Measurements from ENCODE around the gene CDR2.

CDR2 gene

GRCh38 chr16:22417019-22417418 is 42.6 kb upstream of the CDR2 start:
- in situ Hi-C loops (cut with MboI; ENCODE audit: low sequenced_read_pairs, unreplicated experiment): no loop called here
- TF ChIP-seq CTCF (IDR thresholded peaks at IDR 0.05; ENCODE audit: borderline replicate concordance, control extremely low read depth, extremely low read depth, insufficient read depth, missing control alignments): no peak
- no peak for DNase-seq (ENCODE audit: low spot score)

GRCh38 chr16:22413819-22414218 is 39.4 kb upstream of the CDR2 start:
- DNase-seq (ENCODE audit: low spot score): no peak
- no peak for TF ChIP-seq CTCF (IDR thresholded peaks at IDR 0.05; ENCODE audit: borderline replicate concordance, control extremely low read depth, extremely low read depth, insufficient read depth, missing control alignments)
- in situ Hi-C loops (cut with MboI; ENCODE audit: low sequenced_read_pairs, unreplicated experiment): no loop called here

- TF ChIP-seq CTCF (IDR thresholded peaks at IDR 0.05; ENCODE audit: borderline replicate concordance, control extremely low read depth, extremely low read depth, insufficient read depth, missing control alignments): no peak
- DNase-seq (ENCODE audit: low spot score): no peak
- in situ Hi-C loops (cut with MboI; ENCODE audit: low sequenced_read_pairs, unreplicated experiment): no loop called here
These were observed 33.1 kb upstream of the CDR2 start for GRCh38 chr16:22407486-22407885.

- in situ Hi-C loops (cut with MboI; ENCODE audit: low sequenced_read_pairs, unreplicated experiment): no loop called here
- TF ChIP-seq CTCF (IDR thresholded peaks at IDR 0.05; ENCODE audit: borderline replicate concordance, control extremely low read depth, extremely low read depth, insufficient read depth, missing control alignments): no peak
- no peak for DNase-seq (ENCODE audit: low spot score)
These were observed 27.8 kb upstream of the CDR2 start for GRCh38 chr16:22402191-22402590.

- in situ Hi-C loops (cut with MboI; ENCODE audit: low sequenced_read_pairs, unreplicated experiment): no loop called here
These were observed 26.5 kb upstream of the CDR2 start for GRCh38 chr16:22400900-22401299.

GRCh38 chr16:22397931-22398330 is 23.5 kb upstream of the CDR2 start:
- no peak for TF ChIP-seq CTCF (IDR thresholded peaks at IDR 0.05; ENCODE audit: borderline replicate concordance, control extremely low read depth, extremely low read depth, insufficient read depth, missing control alignments)
- in situ Hi-C loops (cut with MboI; ENCODE audit: low sequenced_read_pairs, unreplicated experiment): no loop called here
- DNase-seq (ENCODE audit: low spot score): no peak

More at GRCh38 chr16:22400900-22401299, 26.5 kb upstream of the CDR2 start:
- DNase-seq (ENCODE audit: low spot score): no peak
- no peak for TF ChIP-seq CTCF (IDR thresholded peaks at IDR 0.05; ENCODE audit: borderline replicate concordance, control extremely low read depth, extremely low read depth, insufficient read depth, missing control alignments)

- in situ Hi-C loops (cut with MboI; ENCODE audit: low sequenced_read_pairs, unreplicated experiment): no loop called here
- DNase-seq (ENCODE audit: low spot score): no peak
These were observed 23.0 kb upstream of the CDR2 start for GRCh38 chr16:22397464-22397863.

More at GRCh38 chr16:22397464-22397863, 23.0 kb upstream of the CDR2 start:
- TF ChIP-seq CTCF (IDR thresholded peaks at IDR 0.05; ENCODE audit: borderline replicate concordance, control extremely low read depth, extremely low read depth, insufficient read depth, missing control alignments): no peak
